ENCODE measurements around the gene DIO1.

- TF ChIP-seq CTCF (IDR thresholded peaks at IDR 0.05) (no peak), EZH2 (IDR thresholded peaks at IDR 0.05; ENCODE audit: borderline replicate concordance, insufficient read depth, low read depth, low read length, poor library complexity, severe bottlenecking) (no peak)
These were observed 3.0 kb upstream of the DIO1 start for GRCh38 chr1:53891018-53891417.
